CD4-positive, alpha-beta T cell treated with Interleukin-6 at 100 ng/mL for 8 hours (primary cell): ENCODE data around the gene SH2D4B.

ENCODE experiments used
- DNase-seq: peaks from one replicate; pipeline ENCODE4 v3.0.0-alpha.2; 2020; ENCODE audit warnings: mixed read lengths, low spot score

Gene SH2D4B

GRCh38 chr10:80690434-80690833, 152.7 kb downstream of the SH2D4B start:
- no peak for DNase-seq

GRCh38 chr10:80691441-80691840, 153.7 kb downstream of the SH2D4B start:
- DNase-seq = no peak

- DNase-seq = no peak
Measured at GRCh38 chr10:80693565-80693964, 155.9 kb downstream of the SH2D4B start.

GRCh38 chr10:80694930-80695329, 157.2 kb downstream of the SH2D4B start:
- DNase-seq = no peak
